Measurements from ENCODE around the gene CNP. TPM values are rescaled to one million over a fixed set of nuclear protein-coding genes. Genes with fewer than 3 reads are reported as not detected.
A peak's percentile ranks its signal among the peaks of the same experiment; 100 is the strongest.
"Not testable (repeated sequence)": the region's sequence is repeated elsewhere in the genome, so short reads cannot be mapped to it uniquely, and the experiment has no call there.

The CNP gene
- total RNA-seq, 4 donors from 2014 or later, result 32.6 to 133 (median 54.2) TPM

GRCh38 chr17:41920580-41920955 is 46.0 kb upstream of the CNP start:
- no peak for TF ChIP-seq EP300 (IDR thresholded peaks at IDR 0.05; ENCODE audit: low read depth)
- TF ChIP-seq POLR2A (IDR thresholded peaks at IDR 0.05), result no peak
- 90% methylated on average over 5 of the region's 5 CpGs; no CpG with 5 or more reads in 1 of the 2 donors for WGBS, 2 donors (ENCODE audit: low coverage in 1 of 2)
- Histone ChIP-seq H3K27ac (no peak overlapping the region), H3K4me1 (peaks cover 10 to 30% (median 22%) of the 10 kb centered on the region in 4 donors), H3K9me3 (no peaks in the 10 kb centered on the region), H3K36me3 (no peaks in the 10 kb centered on the region), H3K27me3 (no peaks in the 10 kb centered on the region), H3K4me3 (no peak overlapping the region)
- intact Hi-C loops (cut with DNase I; ENCODE audit: low total_unique reads), result no loop called here
- in situ Hi-C loops (cut with MboI; ENCODE audit: low pct_ligation_motif_present in 1 of 4, low pct_unique_long_range_greater_than_20kb in 1 of 4, low sequenced_read_pairs in 3 of 4), result no loop called here
- no peak for DNase-seq

- Histone ChIP-seq H3K36me3 (no peaks in the 10 kb centered on the region), H3K27ac (peak overlapping the region in 3 of 4 donors; percentile 22 to 41 (median 29)), H3K27me3 (no peaks in the 10 kb centered on the region), H3K9me3 (no peaks in the 10 kb centered on the region), H3K4me3 (no peak overlapping the region), H3K4me1 (peaks cover 6 to 26% (median 7%) of the 10 kb centered on the region in 4 donors)
- intact Hi-C loops (cut with DNase I; ENCODE audit: low total_unique reads), result no loop called here
- peak; percentile 39 for DNase-seq
- TF ChIP-seq EP300 (IDR thresholded peaks at IDR 0.05; ENCODE audit: low read depth) (no peak), POLR2AphosphoS5 (IDR thresholded peaks at IDR 0.05) (no peak), CTCF (IDR thresholded peaks at IDR 0.05) (no peak), POLR2A (IDR thresholded peaks at IDR 0.05) (no peak)
- in situ Hi-C loops (cut with MboI; ENCODE audit: low pct_ligation_motif_present in 1 of 4, low pct_unique_long_range_greater_than_20kb in 1 of 4, low sequenced_read_pairs in 3 of 4), result no loop called here
- 29 to 58% methylated on average over 7 of the region's 7 CpGs for WGBS, 2 donors (ENCODE audit: low coverage in 1 of 2)
Observed at GRCh38 chr17:41925991-41926590, 40.5 kb upstream of the CNP start.

GRCh38 chr17:41928693-41929251 is 37.8 kb upstream of the CNP start:
- no peak for DNase-seq
- peak overlapping the region in 1 of 4 donors; percentile 89 for H3K27ac ChIP-seq
- no peaks in the 10 kb centered on the region for H3K9me3 ChIP-seq
- H3K4me3 ChIP-seq, result no peak overlapping the region
- TF ChIP-seq POLR2AphosphoS5 (IDR thresholded peaks at IDR 0.05), result no peak
- TF ChIP-seq POLR2A (IDR thresholded peaks at IDR 0.05), result no peak
- no peak for TF ChIP-seq CTCF (IDR thresholded peaks at IDR 0.05)
- no peak for TF ChIP-seq EP300 (IDR thresholded peaks at IDR 0.05; ENCODE audit: low read depth)
- H3K36me3 ChIP-seq, result no peaks in the 10 kb centered on the region
- WGBS, 2 donors (ENCODE audit: low coverage in 1 of 2), result 70 to 85% methylated on average over 6 of the region's 6 CpGs
- H3K4me1 ChIP-seq, result peaks cover 6 to 28% (median 7%) of the 10 kb centered on the region in 4 donors
- H3K27me3 ChIP-seq, result no peaks in the 10 kb centered on the region
- intact Hi-C loops (cut with DNase I; ENCODE audit: low total_unique reads) (no loop called here), in situ Hi-C loops (cut with MboI; ENCODE audit: low pct_ligation_motif_present in 1 of 4, low pct_unique_long_range_greater_than_20kb in 1 of 4, low sequenced_read_pairs in 3 of 4) (no loop called here)

- TF ChIP-seq POLR2AphosphoS5 (IDR thresholded peaks at IDR 0.05), result peak; percentile 84 to 91 (median 90)
- TF ChIP-seq CTCF (IDR thresholded peaks at IDR 0.05), result peak; percentile 42 to 92 (median 44)
- TF ChIP-seq POLR2A (IDR thresholded peaks at IDR 0.05), result peak; percentile 77
- no peak for TF ChIP-seq EP300 (IDR thresholded peaks at IDR 0.05; ENCODE audit: low read depth)
- intact Hi-C loops (cut with DNase I; ENCODE audit: low total_unique reads), result no loop called here
- H3K27me3 ChIP-seq, result no peaks in the 10 kb centered on the region
- H3K4me1 ChIP-seq, result peaks cover 6 to 28% (median 7%) of the 10 kb centered on the region in 4 donors
- peak within 1 kb of the TSS; percentile 85 to 92 (median 89) for H3K27ac ChIP-seq
- in situ Hi-C loops (cut with MboI; ENCODE audit: low pct_ligation_motif_present in 1 of 4, low pct_unique_long_range_greater_than_20kb in 1 of 4, low sequenced_read_pairs in 3 of 4), result no loop called here
- no peaks in the 10 kb centered on the region for H3K36me3 ChIP-seq
- DNase-seq, result peak; percentile 98
- peak within 1 kb of the TSS; percentile 28 to 65 (median 38) for H3K4me3 ChIP-seq
- no peaks in the 10 kb centered on the region for H3K9me3 ChIP-seq
- WGBS, 2 donors (ENCODE audit: low coverage in 1 of 2), result 0 to 2% methylated on average over 7 to 43 of the region's 43 CpGs
Observed at GRCh38 chr17:41930009-41930832, 36.4 kb upstream of the CNP start, which contains the start of gene ODAD4. ODAD4 (plus strand) TSS chr17:41930617; CDS start chr17:41930724, 107 bp downstream.

GRCh38 chr17:41930833-41931156 is 35.8 kb upstream of the CNP start:
- H3K27ac ChIP-seq, result peak overlapping the region; percentile 85 to 92 (median 89)
- in situ Hi-C loops (cut with MboI; ENCODE audit: low pct_ligation_motif_present in 1 of 4, low pct_unique_long_range_greater_than_20kb in 1 of 4, low sequenced_read_pairs in 3 of 4); H3K9me3 ChIP-seq; H3K36me3 ChIP-seq; intact Hi-C loops (cut with DNase I; ENCODE audit: low total_unique reads); DNase-seq; H3K27me3 ChIP-seq: not testable (repeated sequence)
- peaks cover 4 to 25% (median 6%) of the 10 kb centered on the region in 4 donors for H3K4me1 ChIP-seq
- 0 to 64% methylated on average over 1 to 18 of the region's 18 CpGs for WGBS, 2 donors (ENCODE audit: low coverage in 1 of 2)
- H3K4me3 ChIP-seq, result peak overlapping the region in 3 of 4 donors; percentile 37 to 65 (median 38)

- H3K4me3 ChIP-seq; DNase-seq; H3K27me3 ChIP-seq; intact Hi-C loops (cut with DNase I; ENCODE audit: low total_unique reads); H3K9me3 ChIP-seq; in situ Hi-C loops (cut with MboI; ENCODE audit: low pct_ligation_motif_present in 1 of 4, low pct_unique_long_range_greater_than_20kb in 1 of 4, low sequenced_read_pairs in 3 of 4); H3K27ac ChIP-seq; H3K36me3 ChIP-seq: not testable (repeated sequence)
- WGBS, 2 donors (ENCODE audit: low coverage in 1 of 2), result 87 to 90% methylated on average over 2 to 4 of the region's 4 CpGs
- peaks cover 0 to 20% (median 6%) of the 10 kb centered on the region in 4 donors for H3K4me1 ChIP-seq
Observed at GRCh38 chr17:41931715-41932114, 34.9 kb upstream of the CNP start.
